AG04450 (cell line): ENCODE results near the gene PACSIN1. TPM values are rescaled to one million over a fixed set of nuclear protein-coding genes. Genes with fewer than 3 reads are reported as not detected.
"Not testable (repeated sequence)": the region's sequence is repeated elsewhere in the genome, so short reads cannot be mapped to it uniquely, and the experiment has no call there.

Experiments
- CTCF ChIA-PET: fragments of 300-600, 350-600 bp; formaldehyde crosslinking; extraction: SDS; loops from one replicate; lab custom pipeline; 2022; ENCODE audit warnings: antibody characterized with exemption, inconsistent platforms; lab: Charles Lee
- POLR2A ChIA-PET: fragments of 350-600 bp; formaldehyde crosslinking; extraction: SDS; loops from one replicate; lab custom pipeline; 2021; ENCODE audit warnings: antibody characterized with exemption, inconsistent platforms; lab: Yijun Ruan, JAX
- DNase-seq: peaks from one replicate; pipeline ENCODE4 v3.0.0-alpha.2; 2011; ENCODE audit warnings: low read depth, low spot score
- H3K27ac ChIP-seq: one replicate; pipeline ENCODE4 v1.5.1; 2012; ENCODE audit warnings: low read depth, low read length, control low read depth
- H3K27me3 ChIP-seq: one replicate; pipeline ENCODE4 v1.6.0; 2012; ENCODE audit warnings: low read length; ENCODE audit not compliant: control insufficient read depth, insufficient read depth
- H3K4me3 ChIP-seq: 2 replicates; pipeline ENCODE4 v1.5.1; 2011; ENCODE audit warnings: mild to moderate bottlenecking, low read depth, low read length, control low read depth
- H3K9me3 ChIP-seq: 2 replicates; pipeline ENCODE4 v1.5.1; 2012; ENCODE audit warnings: low read length; ENCODE audit not compliant: control insufficient read depth, insufficient read depth
- polyA plus RNA-seq: library from polyadenylated mRNA; depleted of rRNA; stranded (reverse); fragments of >200 nt; gene quantifications from 2 replicates; pipeline ENCODE4 v1.2.3, GENCODE V29; 2011
- TF ChIP-seq, protein P1 (sequence below): IDR thresholded peaks from 2 replicates; pipeline ENCODE4 v1.5.1; 2011; ENCODE audit warnings: low read depth, low read length, control low read depth, inconsistent platforms

PACSIN1 gene
- polyA plus RNA-seq, 1 experiment, result not detected

GRCh38 chr6:34486106-34486740, 20.3 kb downstream of the PACSIN1 start:
- Histone ChIP-seq H3K27ac (no peak overlapping the region), H3K9me3 (no peaks in the 10 kb centered on the region), H3K27me3 (peaks cover 6% of the 10 kb centered on the region), H3K4me3 (no peak overlapping the region)
- ChIA-PET POLR2A (no interaction called here), CTCF (no interaction called here)
- no peak for DNase-seq
- TF ChIP-seq, protein P1, sequence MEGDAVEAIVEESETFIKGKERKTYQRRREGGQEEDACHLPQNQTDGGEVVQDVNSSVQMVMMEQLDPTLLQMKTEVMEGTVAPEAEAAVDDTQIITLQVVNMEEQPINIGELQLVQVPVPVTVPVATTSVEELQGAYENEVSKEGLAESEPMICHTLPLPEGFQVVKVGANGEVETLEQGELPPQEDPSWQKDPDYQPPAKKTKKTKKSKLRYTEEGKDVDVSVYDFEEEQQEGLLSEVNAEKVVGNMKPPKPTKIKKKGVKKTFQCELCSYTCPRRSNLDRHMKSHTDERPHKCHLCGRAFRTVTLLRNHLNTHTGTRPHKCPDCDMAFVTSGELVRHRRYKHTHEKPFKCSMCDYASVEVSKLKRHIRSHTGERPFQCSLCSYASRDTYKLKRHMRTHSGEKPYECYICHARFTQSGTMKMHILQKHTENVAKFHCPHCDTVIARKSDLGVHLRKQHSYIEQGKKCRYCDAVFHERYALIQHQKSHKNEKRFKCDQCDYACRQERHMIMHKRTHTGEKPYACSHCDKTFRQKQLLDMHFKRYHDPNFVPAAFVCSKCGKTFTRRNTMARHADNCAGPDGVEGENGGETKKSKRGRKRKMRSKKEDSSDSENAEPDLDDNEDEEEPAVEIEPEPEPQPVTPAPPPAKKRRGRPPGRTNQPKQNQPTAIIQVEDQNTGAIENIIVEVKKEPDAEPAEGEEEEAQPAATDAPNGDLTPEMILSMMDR, result no peak

DNA sequence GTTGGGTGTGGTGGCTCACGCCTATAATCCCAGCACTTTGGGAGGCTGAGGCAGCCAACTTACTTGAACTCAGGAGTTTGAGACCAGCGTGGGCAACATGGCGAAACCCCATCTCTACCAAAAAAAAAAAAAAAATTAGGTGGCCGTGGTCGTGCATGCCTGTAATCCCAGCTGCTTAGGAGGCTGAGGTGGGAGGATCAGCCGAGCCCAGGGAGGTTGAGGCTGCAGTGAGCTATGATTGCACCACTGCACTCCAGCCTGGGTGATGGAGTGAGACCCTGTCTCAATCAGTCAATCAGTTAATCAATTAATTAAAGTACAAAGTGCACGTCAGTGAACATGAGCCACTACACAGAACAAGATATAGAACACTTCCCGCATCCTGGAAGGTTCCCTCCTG, 21.0 kb downstream of the PACSIN1 start:
- ChIA-PET POLR2A (interaction anchor here (0.7 kb wide), 1 partner anchor 492 kb away, joined by 3 read pairs; no protein-coding TSS in a partner anchor), CTCF (interaction anchor here (1.6 kb wide), 1 partner anchor 27 kb away, joined by 3 read pairs; no protein-coding TSS in a partner anchor)
- H3K4me3 ChIP-seq, H3K27me3 ChIP-seq, DNase-seq, H3K27ac ChIP-seq, H3K9me3 ChIP-seq: not testable (repeated sequence)

DNA sequence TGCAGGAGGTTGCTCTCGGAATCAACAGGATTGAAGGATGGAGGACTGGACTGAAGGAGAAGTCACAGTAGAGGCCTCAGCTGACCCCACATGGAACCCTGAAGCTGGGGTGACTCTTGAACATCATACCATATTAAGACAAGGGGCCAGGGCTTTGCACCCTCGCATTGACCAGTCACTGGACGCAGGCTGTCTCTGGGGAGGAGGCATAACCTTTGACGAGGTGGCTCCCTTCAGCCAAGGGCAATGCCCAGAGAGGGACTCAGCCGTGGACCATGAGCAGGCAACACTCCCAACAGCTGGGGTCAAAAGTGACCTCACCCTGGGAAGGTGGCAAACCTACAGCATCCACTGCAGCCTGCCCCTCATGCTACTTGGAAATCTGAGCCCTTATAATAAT, 21.7 kb downstream of the PACSIN1 start:
- H3K4me3 ChIP-seq, result no peak overlapping the region
- CTCF ChIA-PET, result interaction anchor here (1.6 kb wide), 1 partner anchor 27 kb away, joined by 3 read pairs; no protein-coding TSS in a partner anchor
- H3K9me3 ChIP-seq, result no peaks in the 10 kb centered on the region
- TF ChIP-seq, protein P1, result no peak
- H3K27ac ChIP-seq, result no peak overlapping the region
- peaks cover 6% of the 10 kb centered on the region for H3K27me3 ChIP-seq
- POLR2A ChIA-PET, result interaction anchor here (0.7 kb wide), 1 partner anchor 492 kb away, joined by 3 read pairs; no protein-coding TSS in a partner anchor
- no peak for DNase-seq

DNA sequence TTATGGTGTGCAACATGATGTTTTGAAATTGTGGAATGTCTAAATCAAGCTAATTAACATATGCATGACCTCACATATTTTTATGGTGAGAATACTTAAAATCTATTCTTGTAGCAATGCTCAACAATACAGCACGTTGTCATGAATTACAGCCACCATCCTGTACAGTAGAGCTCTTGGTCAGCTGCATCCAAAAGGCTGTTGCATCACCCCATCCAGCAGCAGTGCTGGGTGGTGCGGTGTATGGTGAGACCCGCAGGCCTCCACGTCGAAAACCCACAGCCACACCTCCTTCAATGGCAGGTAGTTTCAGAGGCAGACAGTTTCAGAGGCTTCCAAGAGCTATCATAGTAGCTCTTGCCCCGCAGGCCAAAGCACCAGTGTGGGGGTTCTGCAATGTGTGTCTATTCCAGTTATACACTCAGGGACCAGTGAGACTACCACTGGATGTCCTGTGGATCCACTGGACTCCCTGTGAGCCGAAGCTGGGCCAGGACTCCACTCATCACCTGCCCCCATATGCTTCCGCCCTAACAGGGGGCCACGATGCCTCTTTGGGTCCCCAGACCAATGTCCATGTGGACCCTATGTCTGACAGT, 23.4 kb downstream of the PACSIN1 start:
- H3K9me3 ChIP-seq, result no peaks in the 10 kb centered on the region
- TF ChIP-seq, protein P1, result no peak
- H3K27ac ChIP-seq, result no peak overlapping the region
- no peak overlapping the region for H3K4me3 ChIP-seq
- H3K27me3 ChIP-seq, result peaks cover 8% of the 10 kb centered on the region
- no peak for DNase-seq
- ChIA-PET CTCF (no interaction called here), POLR2A (interaction anchor here (0.6 kb wide), 1 partner anchor 50 kb away, joined by 6 read pairs; no protein-coding TSS in a partner anchor)

DNA sequence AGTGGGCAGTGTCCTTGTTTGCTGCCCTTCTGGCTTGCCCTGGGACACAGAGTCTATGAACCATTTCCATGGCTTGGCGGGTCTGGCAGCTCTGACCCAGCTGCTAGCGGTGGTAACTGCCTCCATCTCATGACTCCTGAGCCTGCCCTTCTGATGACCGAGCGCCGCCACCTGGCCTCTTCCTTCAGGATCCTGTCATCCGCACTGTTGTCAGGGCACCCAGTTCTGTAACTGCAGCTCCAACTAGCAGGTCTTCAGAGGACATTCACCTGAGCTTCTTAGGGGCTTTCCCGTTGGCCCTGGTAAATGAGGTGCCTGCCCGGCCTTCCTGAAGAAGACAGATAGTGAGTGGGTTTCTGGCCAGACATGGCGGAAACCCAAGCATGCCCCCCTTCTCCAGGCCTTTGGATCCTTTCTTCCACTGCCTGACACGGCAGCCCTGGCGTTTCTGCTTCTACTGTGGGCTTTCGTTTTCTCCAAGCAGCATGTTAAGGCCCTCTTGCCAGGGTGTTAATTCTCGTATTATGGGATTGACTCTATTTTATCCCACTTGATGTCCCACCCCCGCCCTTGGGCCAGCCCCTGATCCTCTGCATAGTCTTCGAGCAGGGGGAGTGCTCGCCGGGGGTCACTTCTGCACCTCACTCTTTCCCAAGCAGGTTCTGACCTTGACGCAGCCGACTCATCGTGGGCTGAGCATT, 24.7 kb downstream of the PACSIN1 start:
- TF ChIP-seq, protein P1, result no peak
- H3K27me3 ChIP-seq, result peaks cover 8% of the 10 kb centered on the region
- ChIA-PET POLR2A (no interaction called here), CTCF (interaction anchor here (0.6 kb wide), 1 partner anchor 327 kb away, joined by 4 read pairs; no protein-coding TSS in a partner anchor)
- no peak overlapping the region for H3K4me3 ChIP-seq
- H3K9me3 ChIP-seq, result no peaks in the 10 kb centered on the region
- no peak for DNase-seq
- H3K27ac ChIP-seq, result no peak overlapping the region
